Fibroblast of skin of right biceps (primary cell): ENCODE measurements around the gene ADIPOR2.
"Not testable (repeated sequence)": the region's sequence is repeated elsewhere in the genome, so short reads cannot be mapped to it uniquely, and the experiment has no call there.

Experiments
- DNase-seq: peaks from one replicate; pipeline ENCODE4 v3.0.0-alpha.2; 2013

ADIPOR2 gene

DNA sequence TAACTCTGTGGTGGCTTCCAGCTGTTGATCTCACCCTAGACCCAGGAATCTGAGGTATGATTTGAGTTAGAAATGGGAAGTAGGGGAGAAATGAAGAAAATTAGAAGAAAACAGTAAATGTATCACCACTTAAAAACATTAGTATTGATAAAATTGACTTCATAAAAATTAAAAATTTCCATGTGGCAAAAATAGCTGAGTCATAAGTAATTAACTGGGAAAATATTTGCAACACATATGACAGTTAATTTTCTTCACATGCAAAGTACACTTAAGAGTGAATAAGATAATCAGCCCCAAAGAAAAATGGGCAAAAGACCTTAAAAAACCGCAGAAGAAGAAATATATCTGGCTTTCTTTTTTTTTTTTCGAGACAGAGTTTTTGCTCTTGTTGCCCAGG is 25.5 kb upstream of the ADIPOR2 start:
- DNase-seq, result no peak

DNA sequence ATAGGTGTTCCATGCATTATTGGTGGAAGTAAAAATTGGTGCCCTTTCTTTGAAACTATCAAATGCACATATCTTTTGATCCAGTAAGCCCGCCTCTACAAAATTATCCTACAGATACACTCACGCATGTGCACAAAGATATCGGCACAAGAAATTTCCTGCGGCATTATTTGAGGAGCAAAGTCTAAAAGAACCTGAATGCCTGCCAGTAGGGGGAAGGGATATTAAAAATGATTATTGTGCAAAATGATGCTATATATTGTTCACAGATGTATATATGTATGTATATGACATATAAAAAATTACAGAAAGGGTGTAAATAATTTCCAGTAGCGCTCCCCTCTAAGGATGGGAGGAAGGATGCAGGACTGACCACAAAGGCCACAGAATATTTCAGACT is 24.7 kb upstream of the ADIPOR2 start:
- no peak for DNase-seq

DNA sequence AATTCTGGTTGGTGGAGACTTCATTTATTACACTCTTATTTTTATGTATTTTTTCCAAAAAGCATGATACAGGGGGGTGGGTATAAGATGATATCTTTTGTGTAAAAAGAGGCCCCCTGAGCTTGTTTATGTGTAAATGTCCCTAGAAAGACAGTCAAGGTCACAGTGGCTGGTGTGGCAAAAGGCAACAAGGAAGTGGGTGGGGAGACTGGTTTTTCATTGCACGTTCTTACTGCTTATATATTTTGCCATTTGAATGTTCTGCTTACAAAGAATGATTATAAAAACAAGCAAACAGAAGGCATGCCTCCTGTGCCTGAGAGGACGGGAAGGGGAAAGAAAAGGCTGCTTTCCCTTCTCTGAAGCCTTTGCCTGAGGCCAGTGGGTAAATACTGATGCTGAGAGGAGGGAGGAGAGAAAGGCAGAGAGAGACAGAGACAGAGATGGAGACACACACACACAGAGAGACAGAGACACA is 24.1 kb upstream of the ADIPOR2 start:
- DNase-seq, result no peak

DNA sequence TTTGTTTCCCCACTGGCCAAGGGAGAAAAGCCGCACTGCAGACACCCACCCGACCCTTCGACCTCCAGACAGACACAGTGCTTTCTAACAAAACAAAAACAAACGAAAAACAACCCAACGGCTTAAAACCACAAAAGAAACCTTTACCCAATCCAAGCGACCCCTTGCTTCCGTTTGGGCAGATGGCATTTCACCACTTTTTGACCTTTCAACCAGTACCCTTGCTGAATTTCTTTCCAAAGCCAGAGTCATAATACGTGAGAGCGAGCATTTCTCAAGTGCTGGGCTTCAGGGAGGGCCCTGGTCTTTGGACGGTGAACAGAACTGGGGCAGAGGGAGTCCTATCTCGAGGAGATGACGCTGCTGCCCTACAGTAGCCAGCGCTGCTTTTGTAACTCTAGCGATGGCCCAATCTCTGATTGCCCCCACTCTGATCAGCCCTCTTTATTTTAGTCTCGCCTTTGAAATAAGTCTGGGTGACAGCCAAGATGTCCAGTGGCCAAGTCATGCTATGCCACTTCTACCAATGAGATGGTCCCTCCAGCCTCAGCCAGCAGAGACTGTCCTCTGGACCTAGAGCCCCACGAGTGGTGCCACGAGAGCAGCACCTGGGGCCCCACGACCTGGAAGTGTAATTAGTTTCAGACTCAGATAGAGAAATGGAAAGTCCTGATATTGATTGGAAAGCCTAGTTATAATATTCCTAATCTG is 21.9 kb upstream of the ADIPOR2 start:
- DNase-seq, result no peak

DNA sequence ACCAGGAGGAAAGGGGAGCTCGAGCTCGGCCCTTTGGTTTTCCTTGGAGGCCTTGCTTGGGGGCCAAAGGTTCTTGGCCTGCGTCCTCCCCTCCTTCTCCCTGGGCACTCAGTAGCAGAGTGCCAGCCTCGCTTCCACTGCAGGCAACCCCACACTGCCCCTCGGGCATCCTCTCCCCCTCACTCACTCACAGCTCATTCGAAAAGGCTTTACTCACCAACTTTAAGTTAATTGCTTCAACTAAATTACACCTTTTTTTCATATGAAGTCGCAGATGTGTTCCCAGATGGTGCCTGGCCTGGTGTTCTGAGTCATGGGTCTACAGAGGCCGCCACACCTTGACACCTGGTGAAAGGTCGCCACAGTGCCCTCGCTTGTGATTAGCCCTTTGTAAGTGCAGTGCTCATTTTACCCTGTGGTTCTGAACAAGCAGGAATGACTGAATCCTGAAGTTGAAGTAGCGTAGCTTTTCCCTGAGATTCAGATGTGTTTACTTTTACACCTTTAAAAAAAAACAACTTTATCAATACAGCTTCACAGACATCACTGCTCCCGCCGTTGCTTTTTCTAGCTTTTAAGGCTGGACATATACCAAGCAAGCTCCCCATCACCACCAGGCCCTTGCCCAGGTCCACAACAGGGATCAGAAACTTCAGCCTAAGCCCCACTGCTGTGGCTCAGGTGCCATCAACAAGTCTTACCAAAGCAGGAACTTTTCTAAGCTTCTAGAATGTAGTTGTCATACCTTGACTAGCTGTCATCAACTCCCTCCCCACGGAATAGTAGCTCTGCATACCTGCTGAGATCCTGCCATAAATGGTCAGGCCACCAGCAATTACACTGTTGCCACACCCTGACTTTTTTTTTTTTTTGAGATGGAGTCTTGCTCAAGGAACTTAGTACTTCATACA is 20.3 kb upstream of the ADIPOR2 start:
- DNase-seq, result no peak

DNA sequence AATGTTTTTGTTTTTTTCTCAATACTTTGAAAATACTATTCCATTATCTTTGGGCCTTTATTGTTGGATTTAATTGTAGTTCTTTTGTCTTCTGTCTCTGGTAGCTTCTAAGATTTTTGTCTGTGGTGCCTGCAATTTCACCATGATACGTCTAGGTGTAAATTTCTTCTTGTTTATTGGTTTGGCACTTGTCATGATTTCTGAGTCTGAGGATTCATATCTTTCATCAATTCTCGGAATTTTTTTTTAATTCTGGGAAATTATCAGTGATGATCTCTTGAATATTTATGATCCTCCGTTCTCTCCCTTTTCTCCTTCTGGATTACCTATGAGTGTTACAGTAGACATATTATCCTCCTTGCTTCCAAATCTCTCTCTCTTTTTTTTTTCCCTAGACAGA is 14.8 kb upstream of the ADIPOR2 start:
- no peak for DNase-seq

DNA sequence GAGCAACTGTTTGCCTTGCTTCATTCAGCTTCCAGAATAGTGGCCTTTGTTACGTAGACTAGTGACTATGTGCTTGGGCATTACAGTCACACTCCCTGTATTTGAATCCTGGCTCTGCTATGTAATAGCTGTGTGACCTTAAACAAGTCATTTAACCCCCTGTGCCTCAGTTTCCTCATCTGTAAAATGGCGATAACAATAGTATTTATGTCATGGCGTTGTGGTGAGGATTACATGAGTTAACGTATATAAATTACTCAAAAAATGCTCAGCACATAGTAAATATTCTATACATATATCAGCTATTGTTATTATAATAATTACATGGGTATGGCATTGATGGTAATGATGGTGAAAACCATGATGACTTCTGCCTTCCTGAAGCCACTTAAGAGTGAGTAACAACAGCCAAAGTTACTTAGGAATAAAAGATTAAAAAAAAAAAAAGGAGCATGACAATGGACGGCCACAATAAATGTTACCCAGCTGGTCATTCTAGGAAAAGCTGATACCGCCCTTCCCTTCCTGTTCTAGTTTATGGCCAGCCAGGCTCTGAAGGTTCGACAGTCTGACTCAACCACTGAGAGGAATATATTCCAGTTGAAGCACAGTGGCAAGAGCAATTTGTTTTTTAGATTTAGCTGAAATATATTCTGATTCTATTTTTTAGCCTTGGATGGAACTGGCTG is 9.9 kb upstream of the ADIPOR2 start:
- DNase-seq, result no peak

DNA sequence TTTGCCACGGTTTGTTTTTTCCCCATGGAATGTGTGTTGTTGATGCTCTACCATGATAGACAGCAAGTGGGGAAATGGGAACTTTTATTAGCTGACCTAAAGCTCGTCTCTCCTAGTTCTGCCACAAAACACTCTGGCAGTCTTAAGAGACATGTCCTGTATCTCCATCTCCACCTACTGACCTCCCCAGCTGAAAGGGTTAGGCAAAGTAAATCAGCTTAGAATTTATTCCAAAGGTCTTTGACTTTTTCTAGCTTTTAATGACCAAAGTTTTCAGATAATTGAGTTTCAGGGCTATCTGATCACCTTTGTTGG is 9.4 kb upstream of the ADIPOR2 start:
- no peak for DNase-seq

DNA sequence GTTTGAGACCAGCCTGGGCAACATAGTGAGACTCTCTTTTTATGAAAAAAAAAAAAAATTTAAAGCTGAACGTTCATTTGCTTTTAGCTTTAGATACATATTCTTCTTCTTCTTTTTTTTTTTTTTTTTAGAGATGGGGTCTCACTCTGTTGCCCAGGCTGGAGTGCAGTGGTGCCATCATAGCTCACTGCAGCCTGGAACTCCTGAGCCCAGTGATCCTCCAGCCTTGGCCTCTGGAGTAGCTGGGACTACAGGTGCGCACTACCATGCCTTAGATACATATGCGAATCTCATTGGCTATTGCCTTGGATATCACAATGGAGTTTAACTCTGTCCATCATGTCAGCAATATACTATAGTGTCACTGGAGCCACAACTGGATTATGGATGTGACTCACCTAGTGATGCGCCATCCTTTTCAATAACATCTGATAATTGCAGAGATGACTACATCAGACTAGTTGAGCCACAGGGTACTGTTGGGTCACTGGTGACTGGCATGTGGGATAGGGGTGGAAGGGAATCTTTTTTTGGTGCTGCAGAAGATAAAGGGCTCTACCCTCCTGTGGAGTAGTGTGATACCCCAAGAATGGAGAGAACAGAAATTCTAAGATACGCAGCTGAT is 2.7 kb upstream of the ADIPOR2 start:
- DNase-seq, result peak; percentile 9

DNA sequence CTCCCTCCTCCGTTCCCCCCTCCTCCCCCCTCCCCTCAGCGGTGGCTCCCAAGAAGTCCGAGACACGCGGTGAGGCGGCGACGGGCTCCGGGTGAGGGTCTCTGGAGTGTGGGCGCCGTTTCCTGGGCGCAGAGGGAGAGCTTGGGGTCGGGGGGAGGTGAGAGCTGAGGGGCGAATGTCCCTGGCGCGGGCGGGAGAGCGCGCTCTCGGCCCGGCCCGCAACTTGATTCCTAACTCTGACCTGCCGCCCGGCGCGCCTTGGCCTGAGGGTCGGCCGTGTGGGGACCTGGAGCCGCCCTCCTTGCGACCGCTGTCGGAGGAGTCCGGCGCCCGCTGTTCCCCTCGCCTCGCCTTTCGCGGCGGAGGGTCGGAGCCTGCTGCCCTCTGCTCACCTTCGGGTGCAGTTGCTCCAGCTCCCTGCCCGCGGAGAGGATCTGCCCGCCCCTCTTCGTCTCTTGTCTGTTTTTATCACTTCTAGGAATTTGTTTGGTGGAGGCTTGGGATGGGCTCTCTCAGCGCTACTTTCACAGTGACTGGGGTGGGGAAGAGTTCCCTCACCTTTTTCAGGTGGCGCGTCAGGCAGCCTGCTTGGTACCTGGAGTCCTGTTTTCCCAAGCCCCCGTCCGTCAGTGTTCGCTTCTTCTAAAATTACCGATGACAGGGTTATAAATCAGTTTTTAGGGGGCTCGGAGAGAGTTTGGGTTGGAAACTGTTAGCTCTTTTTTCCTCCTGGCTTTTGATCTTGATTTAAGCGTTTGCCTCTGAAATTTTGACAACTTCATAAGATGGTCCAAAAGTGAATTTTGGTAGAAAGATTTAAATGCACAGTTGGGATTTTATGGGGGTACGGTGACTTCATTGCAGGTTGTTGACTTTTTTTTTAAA is 495 bp downstream of the ADIPOR2 start:
- no peak for DNase-seq

DNA sequence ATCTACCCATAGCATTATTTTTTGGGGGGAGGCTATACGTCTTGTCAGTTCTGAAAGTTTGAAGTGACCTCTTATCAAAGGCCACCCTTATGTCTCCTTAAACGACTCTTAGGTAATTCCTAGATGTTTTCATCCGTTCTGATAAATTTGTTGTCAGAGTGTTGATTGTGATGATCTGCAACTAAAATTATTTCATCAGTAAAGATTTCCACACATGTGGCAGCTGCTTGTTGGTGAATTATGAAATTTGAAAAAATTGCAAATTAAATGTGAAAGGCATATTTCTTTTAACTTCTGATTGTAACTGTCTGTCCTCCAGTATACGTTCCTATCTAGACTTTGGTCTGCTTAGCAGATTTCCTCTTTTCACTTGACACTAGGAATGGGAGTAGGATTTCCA is 1.4 kb downstream of the ADIPOR2 start:
- DNase-seq, result no peak

DNA sequence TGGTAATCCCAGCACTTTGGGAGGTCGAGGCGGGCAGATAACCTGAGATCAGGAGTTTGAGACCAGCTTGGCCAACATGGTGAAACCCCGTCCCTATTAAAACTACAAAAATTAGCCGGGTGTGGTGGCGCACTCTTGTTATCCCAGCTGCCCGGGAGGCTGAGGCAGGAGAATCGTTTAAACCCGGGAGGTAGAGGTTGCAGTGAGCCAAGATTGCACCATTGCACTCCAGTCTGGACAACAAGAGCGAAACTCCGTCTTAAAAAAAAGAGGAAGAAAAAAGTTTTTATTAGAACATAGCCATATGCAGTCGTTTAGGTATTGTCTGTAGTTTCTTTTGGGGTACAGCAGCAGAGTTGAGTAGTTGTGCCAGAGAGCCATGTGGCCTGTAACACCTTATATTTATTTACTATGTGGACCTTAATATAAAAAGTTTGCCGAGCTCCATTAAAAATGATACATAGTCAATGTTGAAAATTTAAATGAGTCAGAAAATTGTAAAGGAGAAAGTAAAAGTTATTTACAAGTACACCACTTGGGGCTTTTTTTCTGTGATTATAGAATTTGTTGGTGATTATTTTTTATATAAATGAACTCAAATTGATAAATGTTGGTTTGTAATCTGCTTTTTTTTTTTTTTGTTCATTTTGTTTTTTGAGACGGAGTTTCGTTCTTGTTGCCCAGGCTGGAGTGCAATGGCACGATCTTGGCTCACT is 2.2 kb downstream of the ADIPOR2 start:
- DNase-seq, result no peak

DNA sequence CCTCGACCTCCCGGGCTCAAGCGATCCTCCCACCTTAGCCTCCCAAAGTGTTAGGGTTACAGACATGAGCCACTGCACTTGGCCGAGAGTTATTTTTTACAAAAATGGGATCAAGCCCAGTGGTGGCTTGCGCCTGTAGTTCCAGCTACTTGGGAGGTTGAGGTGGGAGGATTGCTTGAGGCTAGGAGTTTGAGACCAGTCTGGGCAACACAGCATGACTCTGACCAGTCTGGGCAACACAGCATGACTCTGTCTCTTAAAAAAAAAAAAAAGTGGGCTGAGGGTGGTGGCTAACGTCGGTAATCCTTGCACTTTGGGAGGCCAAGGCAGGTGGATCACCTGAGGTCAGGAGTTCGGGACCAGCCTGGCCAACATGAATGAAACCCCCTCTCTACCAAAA is 4.2 kb downstream of the ADIPOR2 start:
- not testable (repeated sequence) for DNase-seq

DNA sequence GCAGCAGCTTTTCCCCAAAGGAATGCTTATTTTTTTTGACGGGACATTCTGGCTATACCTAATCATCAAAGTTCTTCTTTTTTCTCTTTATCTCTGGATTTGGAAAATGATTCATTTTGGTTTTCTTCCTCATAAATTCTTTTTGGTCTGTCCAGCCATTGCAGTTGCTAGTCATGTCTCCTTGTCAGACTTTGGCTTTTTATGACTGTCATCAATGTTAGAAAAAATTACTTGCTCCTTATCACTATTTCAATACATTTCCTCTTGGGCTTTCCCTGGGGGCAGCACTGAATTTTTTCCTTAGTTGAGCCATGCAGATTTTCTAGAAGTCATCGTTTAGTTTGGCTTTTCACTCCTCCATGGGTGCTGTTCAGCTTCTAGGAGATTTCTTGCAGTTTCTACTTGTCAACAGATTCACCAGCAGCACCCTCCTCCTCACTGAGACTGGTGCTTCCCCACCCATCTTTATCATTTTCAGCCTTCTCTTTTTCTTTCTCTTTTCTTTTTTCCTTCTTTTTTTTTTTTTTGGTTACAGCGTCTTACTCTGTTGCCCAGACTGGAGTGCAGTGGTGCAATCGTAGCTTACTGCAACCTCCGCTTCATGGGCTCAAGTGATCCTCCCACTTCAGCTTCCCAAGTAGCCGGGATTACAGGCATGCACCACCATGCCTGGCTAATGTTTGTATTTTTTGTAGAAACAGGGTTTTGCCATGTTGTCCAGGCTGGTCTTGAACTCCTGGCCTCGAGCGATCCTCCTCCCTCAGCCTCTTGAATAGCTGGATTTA is 5.2 kb downstream of the ADIPOR2 start:
- peak; percentile 64 for DNase-seq

DNA sequence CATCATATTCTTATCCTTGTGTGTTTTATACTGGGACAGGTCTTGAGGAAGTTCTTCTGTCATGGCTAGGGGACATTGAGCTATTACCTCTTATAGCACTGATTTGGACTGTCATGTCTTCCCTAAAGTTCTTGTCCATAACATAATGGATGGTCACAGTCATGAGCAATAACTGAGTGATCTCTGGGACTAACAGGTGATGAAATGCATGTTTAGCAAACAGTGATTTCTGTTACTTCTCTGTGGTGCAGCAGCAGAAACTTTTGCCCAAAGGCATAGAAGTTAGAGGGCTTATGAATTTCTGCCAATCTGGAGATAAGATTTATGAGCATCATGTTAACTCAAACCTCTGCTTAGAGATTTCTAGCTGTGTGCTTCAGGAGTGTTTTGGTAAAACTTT is 5.9 kb downstream of the ADIPOR2 start:
- DNase-seq, result no peak

DNA sequence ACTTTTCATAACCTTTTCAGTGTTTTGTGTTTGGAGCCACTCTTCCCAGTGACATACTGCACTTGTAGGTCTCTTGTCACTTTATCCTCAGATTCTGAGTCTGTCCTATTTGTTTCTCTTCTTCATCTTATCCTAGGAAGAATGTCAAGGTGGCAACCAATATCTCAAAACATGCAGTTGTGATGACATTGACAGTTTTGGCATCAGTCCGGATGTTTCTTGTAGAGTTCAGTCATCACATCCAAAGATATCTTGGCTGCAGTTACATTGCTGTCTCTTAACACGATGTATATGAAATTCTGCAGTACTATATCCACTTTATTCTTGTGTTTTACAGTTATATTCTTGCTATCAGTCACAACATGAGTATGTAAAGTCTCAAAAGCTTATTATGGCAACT is 6.4 kb downstream of the ADIPOR2 start:
- DNase-seq, result no peak

DNA sequence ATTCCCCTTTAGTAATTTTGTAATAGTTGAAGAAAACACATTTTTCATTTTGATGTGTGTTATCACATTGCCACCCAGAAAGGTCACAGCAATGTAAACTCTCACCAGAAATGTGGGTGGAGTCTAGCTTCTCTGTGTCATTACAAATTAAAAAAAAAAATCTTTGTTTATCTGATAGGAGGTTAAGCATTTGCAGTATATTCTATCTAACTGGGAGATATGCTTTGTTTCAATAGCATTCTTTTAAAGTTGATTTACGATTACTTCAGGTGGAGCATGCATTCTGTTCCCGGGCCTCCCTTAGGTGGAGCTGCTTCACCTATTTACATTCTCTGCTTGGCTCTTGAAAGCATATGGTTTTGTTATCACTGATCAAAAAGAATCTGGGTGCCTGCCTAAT is 7.8 kb downstream of the ADIPOR2 start:
- no peak for DNase-seq

DNA sequence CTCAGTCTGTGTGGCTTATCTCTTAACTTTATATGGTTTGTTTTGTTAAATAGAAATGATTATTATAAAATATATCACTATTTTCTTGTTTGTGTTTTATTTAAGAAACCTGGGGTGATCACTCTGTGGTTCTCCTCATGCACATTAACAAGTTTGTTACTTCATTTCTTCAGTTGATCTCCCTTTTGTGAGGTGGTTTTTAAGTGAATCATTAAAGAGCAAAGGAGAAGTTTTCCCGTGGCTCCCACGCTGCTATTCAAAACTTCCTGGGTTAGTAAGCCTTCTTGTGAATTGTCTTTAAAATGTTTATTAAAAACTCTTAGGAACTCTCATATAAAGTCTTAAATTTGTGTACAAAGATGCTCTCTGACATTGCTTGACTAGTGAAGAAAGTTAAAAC is 11.8 kb downstream of the ADIPOR2 start:
- DNase-seq, result no peak

DNA sequence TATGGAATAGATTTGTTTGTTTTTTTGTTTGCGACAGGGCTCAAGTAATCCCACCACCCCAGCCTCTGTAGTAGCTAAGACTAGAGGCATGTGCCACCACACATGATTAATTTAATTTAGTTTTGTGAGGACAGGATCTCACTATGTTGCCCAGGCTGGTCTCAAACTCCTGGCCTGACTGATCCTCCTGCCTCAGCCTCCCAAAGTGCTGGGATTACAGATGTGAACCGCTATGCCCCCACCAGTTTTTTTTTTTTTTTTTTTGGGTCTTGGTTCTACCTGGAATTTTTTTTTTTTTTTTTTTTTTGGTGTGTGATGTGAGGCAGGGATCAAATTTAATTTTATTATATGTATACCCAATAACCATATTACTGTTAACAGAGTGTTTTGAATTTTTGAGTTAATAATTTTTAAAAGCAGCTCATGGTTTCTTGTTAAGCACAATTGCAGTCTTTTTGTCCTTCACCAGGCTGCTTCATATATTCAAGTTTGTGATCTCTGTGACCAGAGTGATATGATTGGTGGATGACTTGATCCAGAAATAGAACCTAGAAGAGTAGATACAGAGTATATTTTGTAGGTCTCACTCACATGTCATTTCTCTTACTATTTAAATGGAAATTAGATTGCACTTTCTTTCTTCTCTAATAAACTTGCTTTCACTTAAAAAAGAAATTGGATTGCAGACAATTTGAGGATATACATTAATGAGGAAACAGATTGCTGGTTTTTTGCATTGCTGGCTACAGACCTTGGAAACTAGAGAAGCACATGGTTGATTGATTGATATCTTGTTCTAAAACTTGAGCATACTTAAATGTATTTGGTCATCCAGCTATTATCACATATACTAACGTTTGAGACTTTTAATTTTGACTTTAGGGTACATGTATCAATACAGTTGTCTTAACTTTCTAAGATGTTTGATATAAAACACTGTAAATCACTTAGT is 13.2 kb downstream of the ADIPOR2 start:
- no peak for DNase-seq
